ENCODE measurements around the gene UCN2.

UCN2 gene

DNA sequence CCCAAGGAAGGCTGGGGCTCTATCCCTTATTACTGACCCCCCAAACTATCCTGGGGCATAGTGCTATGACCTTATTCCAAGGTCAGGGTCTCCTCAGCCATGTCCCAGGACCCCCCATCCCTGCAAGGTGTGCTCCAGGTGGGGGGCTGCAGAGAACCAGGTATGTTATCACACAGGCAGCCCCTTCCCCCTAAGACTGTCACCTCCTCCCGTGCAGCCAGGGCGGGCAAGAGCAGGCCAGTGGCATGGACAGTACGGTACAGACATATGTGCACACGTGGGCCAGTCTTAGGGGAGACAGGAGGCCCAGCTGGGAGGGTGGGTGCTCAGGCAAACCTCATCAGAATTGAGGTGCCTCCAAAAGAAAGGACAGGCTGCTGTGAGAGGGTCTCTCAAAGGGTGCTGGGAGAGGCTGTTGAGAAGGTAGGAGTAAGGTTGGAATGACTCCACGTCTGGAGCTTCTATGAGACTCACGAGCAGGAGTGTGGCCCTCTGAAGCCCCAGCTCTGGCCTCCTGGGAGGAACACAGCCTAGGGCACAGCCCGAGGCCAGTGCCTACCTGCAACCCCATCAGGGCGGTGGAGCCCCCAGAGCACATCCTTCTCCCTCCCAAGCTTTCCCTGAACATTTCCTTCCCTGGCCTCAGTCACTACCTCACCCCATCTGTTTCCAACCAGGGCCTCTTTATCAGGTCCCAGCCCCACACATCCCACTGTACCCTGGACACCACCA, 33.3 kb upstream of the UCN2 start:
- TF ChIP-seq, protein P1, sequence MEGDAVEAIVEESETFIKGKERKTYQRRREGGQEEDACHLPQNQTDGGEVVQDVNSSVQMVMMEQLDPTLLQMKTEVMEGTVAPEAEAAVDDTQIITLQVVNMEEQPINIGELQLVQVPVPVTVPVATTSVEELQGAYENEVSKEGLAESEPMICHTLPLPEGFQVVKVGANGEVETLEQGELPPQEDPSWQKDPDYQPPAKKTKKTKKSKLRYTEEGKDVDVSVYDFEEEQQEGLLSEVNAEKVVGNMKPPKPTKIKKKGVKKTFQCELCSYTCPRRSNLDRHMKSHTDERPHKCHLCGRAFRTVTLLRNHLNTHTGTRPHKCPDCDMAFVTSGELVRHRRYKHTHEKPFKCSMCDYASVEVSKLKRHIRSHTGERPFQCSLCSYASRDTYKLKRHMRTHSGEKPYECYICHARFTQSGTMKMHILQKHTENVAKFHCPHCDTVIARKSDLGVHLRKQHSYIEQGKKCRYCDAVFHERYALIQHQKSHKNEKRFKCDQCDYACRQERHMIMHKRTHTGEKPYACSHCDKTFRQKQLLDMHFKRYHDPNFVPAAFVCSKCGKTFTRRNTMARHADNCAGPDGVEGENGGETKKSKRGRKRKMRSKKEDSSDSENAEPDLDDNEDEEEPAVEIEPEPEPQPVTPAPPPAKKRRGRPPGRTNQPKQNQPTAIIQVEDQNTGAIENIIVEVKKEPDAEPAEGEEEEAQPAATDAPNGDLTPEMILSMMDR (IDR thresholded peaks at IDR 0.05): no peak
- no peaks in the 10 kb centered on the region for H3K4me1 ChIP-seq (ENCODE audit: control insufficient read depth in 1 of 2, insufficient read depth in 1 of 2, low read depth in 1 of 2, low read length in 1 of 2)
- no peak overlapping the region for H3K27ac ChIP-seq

DNA sequence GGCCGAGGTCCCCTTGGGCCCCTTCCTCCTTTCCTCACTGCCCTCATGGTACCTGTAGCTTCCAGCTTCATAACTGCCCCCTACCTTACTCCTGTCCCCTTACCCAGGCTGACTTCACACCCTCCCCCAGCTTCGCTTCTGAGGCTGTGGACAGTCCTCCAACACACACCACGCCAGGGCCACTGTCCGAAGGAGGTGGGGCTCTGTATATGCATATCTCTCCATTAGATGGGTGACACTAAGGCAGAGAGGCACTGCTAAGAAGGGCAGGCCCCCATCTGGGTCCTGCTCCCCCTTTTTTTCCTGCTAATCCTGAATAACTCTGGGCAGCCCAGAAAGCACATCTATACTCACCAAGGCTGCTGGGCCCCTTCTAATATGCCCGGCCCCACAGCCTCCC, 32.6 kb upstream of the UCN2 start:
- Histone ChIP-seq H3K27ac (no peak overlapping the region), H3K4me3 (ENCODE audit: low read depth in 1 of 2, low read length in 1 of 2) (no peak overlapping the region), H3K9me3 (no peaks in the 10 kb centered on the region), H3K36me3 (peaks cover 47% of the 10 kb centered on the region), H3K4me1 (ENCODE audit: control insufficient read depth in 1 of 2, insufficient read depth in 1 of 2, low read depth in 1 of 2, low read length in 1 of 2) (no peaks in the 10 kb centered on the region), H3K27me3 (peaks cover 56% of the 10 kb centered on the region)
- TF ChIP-seq, protein P1 (IDR thresholded peaks at IDR 0.05): no peak

More for the DNA sequence above, 33.3 kb upstream of the UCN2 start:
- no peak overlapping the region for H3K4me3 ChIP-seq (ENCODE audit: low read depth in 1 of 2, low read length in 1 of 2)
- no peaks in the 10 kb centered on the region for H3K9me3 ChIP-seq
- peaks cover 54% of the 10 kb centered on the region for H3K36me3 ChIP-seq
- peaks cover 50% of the 10 kb centered on the region for H3K27me3 ChIP-seq

DNA sequence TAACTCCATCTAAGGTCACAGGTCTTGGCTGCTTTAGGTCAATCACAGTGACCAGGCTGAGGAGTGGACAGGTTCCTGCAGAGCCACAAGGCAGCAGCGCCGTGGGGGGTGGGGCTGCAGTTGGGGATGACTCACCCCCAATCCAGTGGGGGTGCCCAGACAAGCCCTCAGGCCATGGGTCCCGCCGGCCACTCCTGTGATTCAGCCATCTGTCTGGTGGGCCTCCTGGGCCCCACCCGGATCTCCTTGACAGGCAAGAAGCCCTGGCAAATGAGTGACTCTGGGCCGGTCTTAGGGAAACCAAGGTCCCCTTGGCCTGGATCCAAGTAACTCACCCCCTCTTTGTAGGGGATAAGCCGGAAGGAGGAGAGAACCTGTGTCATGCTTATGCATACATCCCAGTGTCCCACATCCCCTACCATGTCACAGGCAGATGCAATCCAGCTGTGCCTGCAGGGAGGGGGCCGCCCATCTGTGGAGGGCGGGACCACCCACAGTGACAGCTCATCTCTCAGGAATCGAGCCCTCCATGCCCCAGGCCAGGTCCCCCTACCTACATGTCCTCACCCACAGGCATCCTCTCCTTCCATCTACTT, 32.0 kb upstream of the UCN2 start:
- Histone ChIP-seq H3K36me3 (peaks cover 41% of the 10 kb centered on the region), H3K27me3 (peaks cover 62% of the 10 kb centered on the region), H3K9me3 (no peaks in the 10 kb centered on the region), H3K4me1 (ENCODE audit: control insufficient read depth in 1 of 2, insufficient read depth in 1 of 2, low read depth in 1 of 2, low read length in 1 of 2) (no peaks in the 10 kb centered on the region), H3K4me3 (ENCODE audit: low read depth in 1 of 2, low read length in 1 of 2) (no peak overlapping the region), H3K27ac (no peak overlapping the region)
- TF ChIP-seq, protein P1 (IDR thresholded peaks at IDR 0.05): no peak

DNA sequence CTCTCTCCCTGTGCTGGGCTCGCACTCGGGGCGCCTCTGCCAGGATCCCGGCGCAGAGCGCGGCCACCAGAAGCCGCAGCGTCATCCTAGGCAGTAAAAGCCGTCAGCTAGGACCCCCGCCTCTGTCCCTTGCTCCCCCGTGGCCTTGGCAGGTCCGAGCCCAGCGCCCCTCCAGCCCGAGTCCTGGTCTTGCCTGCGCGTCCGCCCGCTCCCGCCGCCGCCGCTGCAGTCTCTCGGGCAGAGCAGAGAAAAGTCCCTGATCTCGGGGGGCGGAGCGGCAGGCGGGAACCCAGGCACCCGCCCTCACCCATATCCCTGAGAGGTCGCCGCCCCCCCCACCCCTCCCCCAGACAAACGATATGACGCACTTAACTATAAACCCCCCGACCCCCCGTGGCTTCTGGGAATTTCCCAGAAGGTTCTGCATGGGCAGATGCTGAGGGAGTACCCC, 31.5 kb upstream of the UCN2 start, which contains the start of gene COL7A1:
Gene COL7A1 (minus strand): TSS at position 255 of the 451 bp plus-strand sequence. CDS start 170 bp downstream, at position 85.
- Histone ChIP-seq H3K36me3 (peaks cover 36% of the 10 kb centered on the region), H3K27me3 (peaks cover 67% of the 10 kb centered on the region), H3K27ac (no peak within 1 kb of the TSS), H3K4me3 (ENCODE audit: low read depth in 1 of 2, low read length in 1 of 2) (no peak within 1 kb of the TSS), H3K9me3 (no peaks in the 10 kb centered on the region), H3K4me1 (ENCODE audit: control insufficient read depth in 1 of 2, insufficient read depth in 1 of 2, low read depth in 1 of 2, low read length in 1 of 2) (no peaks in the 10 kb centered on the region)
- TF ChIP-seq, protein P1 (IDR thresholded peaks at IDR 0.05): no peak

DNA sequence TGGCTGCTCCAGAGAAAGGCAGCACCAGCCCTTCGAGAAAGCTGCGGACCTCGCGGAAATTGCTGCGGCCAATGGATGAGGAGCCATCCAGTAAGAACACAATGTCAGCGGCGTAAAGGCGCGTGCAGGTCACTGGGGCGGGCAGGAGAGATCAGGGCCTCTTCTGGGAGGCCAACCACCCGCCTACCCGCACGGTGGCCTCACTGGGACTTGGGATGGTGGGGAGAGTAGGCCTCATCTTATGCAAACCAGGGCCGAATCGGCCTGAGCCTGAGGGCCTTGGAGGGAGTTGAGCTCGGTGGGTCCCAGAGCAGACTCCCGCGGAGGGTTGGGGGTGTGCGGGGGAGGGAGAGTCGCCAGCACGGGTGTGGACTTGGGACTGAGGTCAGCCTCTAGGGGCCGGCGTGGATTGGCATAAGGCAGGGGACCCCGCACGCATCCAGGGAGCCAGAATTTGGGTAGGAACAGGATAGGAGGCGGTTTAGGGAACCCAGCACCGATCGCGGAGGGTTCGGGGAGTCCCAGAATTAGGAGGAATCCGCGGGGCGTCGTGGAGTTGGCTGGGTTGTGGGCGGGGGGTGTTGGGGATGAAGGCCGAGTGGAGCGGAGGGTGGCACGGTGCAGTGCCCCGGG, 31.0 kb upstream of the UCN2 start:
- Histone ChIP-seq H3K27me3 (peaks cover 73% of the 10 kb centered on the region), H3K4me1 (ENCODE audit: control insufficient read depth in 1 of 2, insufficient read depth in 1 of 2, low read depth in 1 of 2, low read length in 1 of 2) (no peaks in the 10 kb centered on the region), H3K9me3 (no peaks in the 10 kb centered on the region), H3K4me3 (ENCODE audit: low read depth in 1 of 2, low read length in 1 of 2) (no peak overlapping the region), H3K36me3 (peaks cover 31% of the 10 kb centered on the region), H3K27ac (no peak overlapping the region)
- TF ChIP-seq, protein P1 (IDR thresholded peaks at IDR 0.05): no peak

All from neutrophil (primary cell).